Caco-2 (cell line): Measurements from ENCODE around the gene DIS3L2. TPM values are rescaled to one million over a fixed set of nuclear protein-coding genes. Genes with fewer than 3 reads are reported as not detected.

Source experiments
- BruUV-seq: library from RNA; stranded (reverse); fragments of 400-500 nt; replicated peaks from 2 replicates; lab custom pipeline; 2021; lab: Mats Ljungman, UMichigan
- CTCF ChIA-PET: fragments of 300-600 bp; sonication (Branson Sonifier 250); formaldehyde crosslinking; loops from one replicate; lab custom pipeline; 2022; ENCODE audit warnings: antibody characterized with exemption; lab: Charles Lee
- POLR2A ChIA-PET: fragments of 300-600 bp; sonication (Branson Sonifier 250); formaldehyde crosslinking; loops from one replicate; lab custom pipeline; 2022; ENCODE audit warnings: antibody characterized with exemption; lab: Charles Lee
- DNase-seq, 2 experiments: peaks; one replicate each; pipeline versions ENCODE4 v3.0.0 to v3.0.0-alpha.2; 2020 to 2022
- H3K27me3 ChIP-seq: replicated peaks from 2 replicates; pipeline ENCODE4 v1.6.0; 2011; ENCODE audit warnings: low read length; ENCODE audit not compliant: control insufficient read depth, insufficient read depth
- H3K36me3 ChIP-seq: 2 replicates; pipeline ENCODE4 v1.5.1; 2011; ENCODE audit warnings: low read length; ENCODE audit not compliant: control insufficient read depth, insufficient read depth
- H3K4me1 ChIP-seq: fragments of 250-450 bp; sonication (Bioruptor Pico); 2 replicates; pipeline ENCODE4 v1.5.1; 2020; ENCODE audit warnings: mild to moderate bottlenecking
- H3K4me3 ChIP-seq: 2 replicates; pipeline ENCODE4 v1.5.1; 2011; ENCODE audit warnings: low read depth, mild to moderate bottlenecking, control low read depth, low read length
- H3K9me3 ChIP-seq: fragments of 250-450 bp; sonication (Bioruptor Pico); 2 replicates; pipeline ENCODE4 v1.5.1; 2020; ENCODE audit warnings: mild to moderate bottlenecking, moderate library complexity
- H3K27ac Mint-ChIP-seq: one replicate; pipeline ENCODE4 v1.8.0; 2022; ENCODE audit warnings: mixed read lengths; ENCODE audit not compliant: unreplicated experiment
- H3K27me3 Mint-ChIP-seq: one replicate; pipeline ENCODE4 v1.8.0; 2022; ENCODE audit warnings: mixed read lengths; ENCODE audit not compliant: insufficient read depth, unreplicated experiment
- H3K36me3 Mint-ChIP-seq: one replicate; pipeline ENCODE4 v1.8.0; 2022; ENCODE audit warnings: mild to moderate bottlenecking, mixed read lengths; ENCODE audit not compliant: insufficient read depth, unreplicated experiment
- H3K4me1 Mint-ChIP-seq: one replicate; pipeline ENCODE4 v1.8.0; 2022; ENCODE audit warnings: low read depth, mixed read lengths; ENCODE audit not compliant: unreplicated experiment
- H3K4me3 Mint-ChIP-seq: one replicate; pipeline ENCODE4 v1.8.0; 2022; ENCODE audit warnings: mild to moderate bottlenecking, moderate library complexity, mixed read lengths; ENCODE audit not compliant: unreplicated experiment
- H3K9me3 Mint-ChIP-seq: one replicate; pipeline ENCODE4 v1.8.0; 2022; ENCODE audit warnings: mixed read lengths; ENCODE audit not compliant: unreplicated experiment
- intact Hi-C: fragments of 100-400 bp; cut with micrococcal nuclease; formaldehyde crosslinking; loops from one replicate; pipeline ENCODE4 v1.10.0; 2022; ENCODE audit not compliant: unreplicated experiment
- total RNA-seq: library from RNA; stranded (reverse); gene quantifications from 2 replicates; pipeline ENCODE4 v1.2.3, GENCODE V29; 2022
- TF ChIP-seq, protein P1 (sequence below), 2 experiments: fragments of 200-600 bp in 1 of 2; IDR thresholded peaks; 1 replicate in 1 of 2; 2 replicates in 1 of 2; pipeline versions ENCODE4 v1.5.1 to v1.8.0; 2011 to 2022; ENCODE audit warnings: antibody characterized with exemption in 1 of 2, control low read depth in 1 of 2, inconsistent platforms in 1 of 2, low read depth in 1 of 2, low read length in 1 of 2, mild to moderate bottlenecking in 1 of 2, moderate library complexity in 1 of 2; ENCODE audit not compliant: insufficient read depth in 1 of 2, severe bottlenecking in 1 of 2, unreplicated experiment in 1 of 2

Gene DIS3L2
- total RNA-seq, 1 experiment from 2014 or later = 15.5 TPM

DNA sequence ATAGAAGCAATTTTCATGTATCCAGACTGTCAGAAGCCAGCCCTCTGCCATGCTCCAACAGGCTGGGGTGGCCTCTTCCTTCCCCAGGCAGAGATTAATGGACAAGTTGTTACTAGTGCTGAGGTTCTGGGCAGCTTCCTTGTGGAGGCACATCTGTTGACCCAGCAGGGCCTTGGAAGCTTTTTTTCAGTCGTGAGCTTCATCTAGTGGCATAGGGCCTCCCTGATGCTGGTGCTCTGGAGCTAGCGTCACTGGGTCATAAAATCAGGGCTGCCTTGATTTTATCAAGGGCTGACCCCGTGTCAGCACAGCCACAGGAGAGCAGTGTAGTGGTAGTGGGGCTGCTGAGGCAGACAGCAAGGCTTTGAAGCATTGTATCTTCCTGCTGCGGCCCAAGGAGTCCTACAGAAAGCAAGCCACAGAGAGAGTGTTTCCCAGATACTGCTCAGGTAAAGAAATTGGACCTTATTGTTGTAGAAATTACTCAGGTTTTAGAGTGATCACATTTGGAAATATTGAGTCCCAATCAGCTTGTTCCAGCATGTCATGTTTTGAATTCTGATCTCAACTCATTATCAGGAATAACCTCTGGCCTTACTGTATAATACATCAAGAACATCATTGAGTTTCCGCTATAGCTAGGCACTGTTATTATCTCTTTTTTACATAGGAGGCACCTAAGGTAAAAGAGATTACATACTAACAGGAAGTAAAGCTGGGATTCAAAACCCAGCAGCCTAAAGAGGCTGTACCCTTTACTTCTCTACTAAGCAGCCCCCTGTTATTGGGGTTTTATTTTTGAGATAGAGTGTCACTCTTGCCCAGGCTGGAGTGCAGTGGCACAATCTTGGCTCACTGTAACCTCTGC is 324.7 kb downstream of the DIS3L2 start:
- Mint-ChIP-seq H3K27me3 (no peaks in the 10 kb centered on the region), H3K27ac (no peak overlapping the region), H3K9me3 (no peaks in the 10 kb centered on the region), H3K36me3 (no peaks in the 10 kb centered on the region), H3K4me3 (no peak overlapping the region), H3K4me1 (no peaks in the 10 kb centered on the region)
- ChIA-PET CTCF (interaction anchor here (0.6 kb wide), 1 partner anchor 375 kb away, joined by 6 read pairs; no protein-coding TSS in a partner anchor), POLR2A (no interaction called here)
- no peaks in the 10 kb centered on the region for H3K27me3 ChIP-seq
- no peak for DNase-seq
- BruUV-seq = no TSS peak
- no peaks in the 10 kb centered on the region for H3K9me3 ChIP-seq
- intact Hi-C loops = no loop called here
- H3K4me1 ChIP-seq = no peaks in the 10 kb centered on the region
- TF ChIP-seq, protein P1, sequence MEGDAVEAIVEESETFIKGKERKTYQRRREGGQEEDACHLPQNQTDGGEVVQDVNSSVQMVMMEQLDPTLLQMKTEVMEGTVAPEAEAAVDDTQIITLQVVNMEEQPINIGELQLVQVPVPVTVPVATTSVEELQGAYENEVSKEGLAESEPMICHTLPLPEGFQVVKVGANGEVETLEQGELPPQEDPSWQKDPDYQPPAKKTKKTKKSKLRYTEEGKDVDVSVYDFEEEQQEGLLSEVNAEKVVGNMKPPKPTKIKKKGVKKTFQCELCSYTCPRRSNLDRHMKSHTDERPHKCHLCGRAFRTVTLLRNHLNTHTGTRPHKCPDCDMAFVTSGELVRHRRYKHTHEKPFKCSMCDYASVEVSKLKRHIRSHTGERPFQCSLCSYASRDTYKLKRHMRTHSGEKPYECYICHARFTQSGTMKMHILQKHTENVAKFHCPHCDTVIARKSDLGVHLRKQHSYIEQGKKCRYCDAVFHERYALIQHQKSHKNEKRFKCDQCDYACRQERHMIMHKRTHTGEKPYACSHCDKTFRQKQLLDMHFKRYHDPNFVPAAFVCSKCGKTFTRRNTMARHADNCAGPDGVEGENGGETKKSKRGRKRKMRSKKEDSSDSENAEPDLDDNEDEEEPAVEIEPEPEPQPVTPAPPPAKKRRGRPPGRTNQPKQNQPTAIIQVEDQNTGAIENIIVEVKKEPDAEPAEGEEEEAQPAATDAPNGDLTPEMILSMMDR (IDR thresholded peaks at IDR 0.05; ENCODE audit: insufficient read depth in 1 of 2, low read depth in 1 of 2, low read length in 1 of 2, severe bottlenecking in 1 of 2, unreplicated experiment in 1 of 2) = no peak
- no peaks in the 10 kb centered on the region for H3K36me3 ChIP-seq
- H3K4me3 ChIP-seq = no peak overlapping the region

DNA sequence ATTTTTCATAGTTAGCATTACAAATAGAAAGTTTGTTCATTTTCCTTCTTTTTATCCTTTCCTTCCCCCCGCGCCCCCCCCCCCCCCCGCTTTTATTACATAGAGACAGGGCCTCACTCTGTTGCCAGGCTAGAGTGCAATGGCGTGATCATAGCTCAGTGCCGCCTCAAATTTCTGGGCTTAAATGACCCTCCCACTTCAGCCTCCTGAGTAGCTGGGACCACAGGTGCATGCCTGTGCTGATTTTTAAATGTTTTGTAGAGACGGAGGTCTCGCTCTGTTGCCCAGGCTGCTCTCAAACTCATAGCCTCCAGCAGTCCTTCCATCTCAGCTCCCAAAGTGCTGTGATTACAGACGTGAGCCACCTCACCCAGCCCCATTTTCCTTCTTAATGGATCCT is 325.8 kb downstream of the DIS3L2 start:
- intact Hi-C loops = no loop called here
- H3K9me3 Mint-ChIP-seq = no peaks in the 10 kb centered on the region
- H3K36me3 Mint-ChIP-seq = no peaks in the 10 kb centered on the region
- TF ChIP-seq, protein P1 (IDR thresholded peaks at IDR 0.05; ENCODE audit: insufficient read depth in 1 of 2, low read depth in 1 of 2, low read length in 1 of 2, severe bottlenecking in 1 of 2, unreplicated experiment in 1 of 2) = no peak
- no peaks in the 10 kb centered on the region for H3K9me3 ChIP-seq
- H3K27ac Mint-ChIP-seq = no peak overlapping the region
- H3K36me3 ChIP-seq = no peaks in the 10 kb centered on the region
- H3K4me1 ChIP-seq = no peaks in the 10 kb centered on the region
- ChIA-PET CTCF (no interaction called here), POLR2A (interaction anchor here (0.5 kb wide), 1 partner anchor 362 kb away, joined by 3 read pairs; no protein-coding TSS in a partner anchor)
- H3K27me3 Mint-ChIP-seq = no peaks in the 10 kb centered on the region
- H3K27me3 ChIP-seq = no peaks in the 10 kb centered on the region
- no TSS peak for BruUV-seq
- no peak overlapping the region for H3K4me3 ChIP-seq
- no peak overlapping the region for H3K4me3 Mint-ChIP-seq
- DNase-seq = no peak
- H3K4me1 Mint-ChIP-seq = no peaks in the 10 kb centered on the region

DNA sequence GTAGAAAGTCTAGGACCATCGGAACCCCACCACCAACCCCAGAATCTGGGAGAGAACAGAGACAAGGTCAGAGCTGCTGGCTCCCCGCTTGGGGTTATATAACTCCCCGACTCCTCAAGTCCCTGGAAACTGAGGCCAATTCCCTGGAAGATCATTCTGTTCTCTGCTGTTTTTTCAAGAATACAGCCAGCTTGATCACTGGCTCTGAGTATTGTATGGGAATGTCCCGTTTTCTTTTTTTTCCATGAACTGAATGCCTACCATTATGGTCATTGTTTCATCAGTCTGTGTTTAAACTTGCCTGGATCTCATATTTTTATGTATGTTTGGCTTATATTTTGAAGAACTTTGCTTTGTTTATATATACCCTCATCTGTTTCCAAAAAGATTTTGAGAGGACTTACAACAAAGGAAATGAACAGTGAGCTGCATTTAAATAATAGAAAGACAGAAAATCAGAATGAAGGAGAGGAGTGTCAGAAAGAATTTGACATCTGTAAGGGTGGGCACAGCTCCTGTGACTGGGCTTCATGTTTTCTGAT is 327.0 kb downstream of the DIS3L2 start:
- no peak overlapping the region for H3K27ac Mint-ChIP-seq
- intact Hi-C loops = no loop called here
- no peaks in the 10 kb centered on the region for H3K36me3 Mint-ChIP-seq
- DNase-seq = no peak
- no peak overlapping the region for H3K4me3 Mint-ChIP-seq
- no peaks in the 10 kb centered on the region for H3K9me3 ChIP-seq
- no TSS peak for BruUV-seq
- no peaks in the 10 kb centered on the region for H3K36me3 ChIP-seq
- no peaks in the 10 kb centered on the region for H3K27me3 ChIP-seq
- no peaks in the 10 kb centered on the region for H3K4me1 Mint-ChIP-seq
- ChIA-PET POLR2A (no interaction called here), CTCF (no interaction called here)
- H3K27me3 Mint-ChIP-seq = no peaks in the 10 kb centered on the region
- H3K9me3 Mint-ChIP-seq = no peaks in the 10 kb centered on the region
- H3K4me1 ChIP-seq = no peaks in the 10 kb centered on the region
- no peak overlapping the region for H3K4me3 ChIP-seq
- TF ChIP-seq, protein P1 (IDR thresholded peaks at IDR 0.05; ENCODE audit: insufficient read depth in 1 of 2, low read depth in 1 of 2, low read length in 1 of 2, severe bottlenecking in 1 of 2, unreplicated experiment in 1 of 2) = no peak
